Nephron (organoid): ENCODE measurements around the gene KRTAP10-7.
"Not testable (repeated sequence)": the region's sequence is repeated elsewhere in the genome, so short reads cannot be mapped to it uniquely, and the experiment has no call there.

Source experiments
- H3K27ac Mint-ChIP-seq, 3 experiments: 2 replicates each; pipeline ENCODE4 v1.8.0; 2020; ENCODE audit warnings: mixed read lengths in 3 of 3, mild to moderate bottlenecking in 2 of 3, moderate library complexity in 1 of 3
- H3K27me3 Mint-ChIP-seq: 2 replicates; pipeline ENCODE4 v1.8.0; 2021; ENCODE audit warnings: low read depth, mild to moderate bottlenecking, moderate library complexity, mixed read lengths
- H3K36me3 Mint-ChIP-seq: 2 replicates; pipeline ENCODE4 v1.8.0; 2020; ENCODE audit warnings: low read depth, mixed read lengths
- H3K4me1 Mint-ChIP-seq: 2 replicates; pipeline ENCODE4 v1.8.0; 2020; ENCODE audit warnings: mixed read lengths
- H3K4me3 Mint-ChIP-seq, 3 experiments: 2 replicates each; pipeline ENCODE4 v1.8.0; 2020; ENCODE audit warnings: mild to moderate bottlenecking in 3 of 3, mixed read lengths in 3 of 3, moderate library complexity in 2 of 3
- H3K9me3 Mint-ChIP-seq: 2 replicates; pipeline ENCODE4 v1.8.0; 2020; ENCODE audit warnings: mixed read lengths
- TF ChIP-seq, protein P1 (sequence below), 3 experiments: fragments of 200-600 bp; sonication (generic); IDR thresholded peaks; one replicate each; pipeline ENCODE4 v1.5.0; 2021; ENCODE audit warnings: antibody characterized with exemption in 3 of 3; ENCODE audit not compliant: unreplicated experiment in 3 of 3

KRTAP10-7 gene

DNA sequence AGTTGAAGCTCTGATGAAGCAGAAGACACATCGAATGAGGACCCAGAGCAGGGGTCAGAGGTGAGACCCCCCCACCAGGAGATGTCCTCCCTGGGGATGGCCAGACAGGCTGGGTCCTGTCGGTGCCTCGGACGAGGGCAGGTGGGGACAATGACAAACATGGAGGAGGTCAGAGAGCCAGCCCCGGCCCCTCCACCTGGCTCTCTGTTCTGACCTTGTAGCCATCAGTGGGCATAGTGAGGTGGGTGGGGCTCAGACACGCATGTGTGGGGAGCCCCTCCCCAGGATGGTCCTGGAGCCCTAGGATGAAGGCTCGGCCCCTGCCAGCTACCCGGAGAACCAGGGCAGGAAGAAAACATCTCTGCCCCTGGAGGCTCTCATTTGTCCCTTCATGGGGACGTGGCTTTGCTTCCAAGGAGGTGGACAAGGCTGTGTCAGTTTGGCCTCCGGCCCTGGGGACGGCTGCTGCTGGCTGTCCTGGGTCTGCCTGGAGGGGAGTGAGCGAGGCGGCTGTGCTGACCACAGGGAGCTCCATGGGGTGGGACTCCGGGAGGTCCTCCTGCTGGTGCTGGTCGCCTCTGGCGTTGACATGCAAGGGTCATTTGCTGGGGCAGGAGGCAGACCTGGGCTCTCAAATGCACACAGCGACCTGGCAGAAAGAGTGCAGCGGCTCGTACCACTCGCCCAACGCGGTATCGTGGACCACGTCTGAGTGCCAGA, 10.7 kb upstream of the KRTAP10-7 start:
- Mint-ChIP-seq H3K9me3 (peaks cover 15% of the 10 kb centered on the region), H3K36me3 (no peaks in the 10 kb centered on the region), H3K4me1 (peaks cover 11% of the 10 kb centered on the region), H3K4me3 (no peak overlapping the region), H3K27ac (no peak overlapping the region), H3K27me3 (peaks cover 38% of the 10 kb centered on the region)
- TF ChIP-seq, protein P1, sequence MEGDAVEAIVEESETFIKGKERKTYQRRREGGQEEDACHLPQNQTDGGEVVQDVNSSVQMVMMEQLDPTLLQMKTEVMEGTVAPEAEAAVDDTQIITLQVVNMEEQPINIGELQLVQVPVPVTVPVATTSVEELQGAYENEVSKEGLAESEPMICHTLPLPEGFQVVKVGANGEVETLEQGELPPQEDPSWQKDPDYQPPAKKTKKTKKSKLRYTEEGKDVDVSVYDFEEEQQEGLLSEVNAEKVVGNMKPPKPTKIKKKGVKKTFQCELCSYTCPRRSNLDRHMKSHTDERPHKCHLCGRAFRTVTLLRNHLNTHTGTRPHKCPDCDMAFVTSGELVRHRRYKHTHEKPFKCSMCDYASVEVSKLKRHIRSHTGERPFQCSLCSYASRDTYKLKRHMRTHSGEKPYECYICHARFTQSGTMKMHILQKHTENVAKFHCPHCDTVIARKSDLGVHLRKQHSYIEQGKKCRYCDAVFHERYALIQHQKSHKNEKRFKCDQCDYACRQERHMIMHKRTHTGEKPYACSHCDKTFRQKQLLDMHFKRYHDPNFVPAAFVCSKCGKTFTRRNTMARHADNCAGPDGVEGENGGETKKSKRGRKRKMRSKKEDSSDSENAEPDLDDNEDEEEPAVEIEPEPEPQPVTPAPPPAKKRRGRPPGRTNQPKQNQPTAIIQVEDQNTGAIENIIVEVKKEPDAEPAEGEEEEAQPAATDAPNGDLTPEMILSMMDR (IDR thresholded peaks at IDR 0.05; ENCODE audit: unreplicated experiment in 3 of 3): no peak

DNA sequence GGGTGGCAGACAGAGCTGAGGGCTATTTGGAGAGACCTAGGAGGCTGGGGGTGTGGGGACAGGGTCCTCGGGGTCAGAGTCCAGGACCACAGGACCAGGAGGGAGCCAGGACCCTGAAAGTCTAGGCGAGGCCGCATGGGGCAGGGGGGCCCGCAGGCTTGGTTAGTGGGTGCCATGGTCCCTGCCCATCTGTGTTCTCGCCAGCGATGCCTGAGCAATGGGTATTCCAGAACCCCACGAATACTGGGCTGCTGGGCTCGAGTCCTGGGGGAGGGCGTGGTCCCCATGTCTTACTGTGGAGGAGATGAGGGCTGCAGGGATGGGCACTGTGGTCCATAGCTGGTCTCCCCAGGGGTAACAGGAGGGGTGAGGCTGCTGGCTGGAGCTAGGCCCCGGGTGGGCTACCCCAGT, 10.1 kb upstream of the KRTAP10-7 start:
- no peak overlapping the region for H3K27ac Mint-ChIP-seq
- TF ChIP-seq, protein P1 (IDR thresholded peaks at IDR 0.05; ENCODE audit: unreplicated experiment in 3 of 3): no peak

DNA sequence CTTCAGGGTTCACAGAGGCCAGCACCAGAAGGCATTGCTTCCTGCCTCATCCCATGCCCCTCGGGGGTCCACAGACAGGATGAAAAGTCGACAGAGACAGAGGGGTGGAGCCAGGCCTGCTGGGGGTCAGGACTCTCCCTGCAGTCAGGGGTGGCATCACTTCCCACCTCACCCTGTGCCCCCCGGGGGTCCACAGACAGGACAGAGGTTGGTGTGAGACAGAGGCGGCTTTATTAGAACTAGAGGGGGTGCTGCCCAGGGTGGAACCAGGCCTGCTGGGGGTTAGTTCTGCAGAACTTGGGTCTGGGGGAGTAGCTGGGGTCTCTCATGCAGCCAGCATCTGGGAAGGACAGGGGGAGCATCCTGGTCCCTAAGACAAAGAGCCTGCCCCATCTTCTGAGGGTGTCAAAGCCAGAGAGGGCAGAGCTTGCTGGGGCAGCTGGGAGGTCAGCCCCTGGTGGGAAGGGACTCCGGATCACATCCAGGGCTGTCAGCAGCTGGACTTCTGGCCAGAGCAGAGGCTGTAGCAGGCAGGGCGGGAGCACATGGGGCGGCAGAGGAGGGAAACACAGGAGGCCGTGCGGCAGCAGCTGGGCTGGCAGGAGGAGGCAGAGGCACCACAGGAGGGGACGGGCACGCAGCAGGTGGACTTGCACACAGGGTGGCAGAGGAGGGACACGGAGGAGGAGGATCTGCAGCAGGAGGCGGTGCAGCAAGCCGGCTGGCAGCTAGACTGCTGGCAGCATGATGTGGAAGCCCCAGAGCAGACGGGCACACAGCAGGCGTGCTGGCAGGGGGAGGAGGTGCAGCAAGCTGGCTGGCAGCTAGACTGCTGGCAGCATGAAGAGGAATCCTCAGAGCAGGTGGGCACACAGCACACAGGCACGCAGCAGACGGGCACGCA, 9.2 kb upstream of the KRTAP10-7 start:
- H3K4me1 Mint-ChIP-seq: peaks cover 11% of the 10 kb centered on the region
- not testable (repeated sequence) for H3K36me3 Mint-ChIP-seq, H3K4me3 Mint-ChIP-seq, H3K27ac Mint-ChIP-seq
- H3K27me3 Mint-ChIP-seq: peaks cover 33% of the 10 kb centered on the region
- peaks cover 11% of the 10 kb centered on the region for H3K9me3 Mint-ChIP-seq

More for the DNA sequence above, 10.1 kb upstream of the KRTAP10-7 start:
- H3K4me1 Mint-ChIP-seq: peaks cover 11% of the 10 kb centered on the region
- no peaks in the 10 kb centered on the region for H3K36me3 Mint-ChIP-seq
- peaks cover 13% of the 10 kb centered on the region for H3K9me3 Mint-ChIP-seq
- H3K4me3 Mint-ChIP-seq: no peak overlapping the region
- H3K27me3 Mint-ChIP-seq: peaks cover 36% of the 10 kb centered on the region

DNA sequence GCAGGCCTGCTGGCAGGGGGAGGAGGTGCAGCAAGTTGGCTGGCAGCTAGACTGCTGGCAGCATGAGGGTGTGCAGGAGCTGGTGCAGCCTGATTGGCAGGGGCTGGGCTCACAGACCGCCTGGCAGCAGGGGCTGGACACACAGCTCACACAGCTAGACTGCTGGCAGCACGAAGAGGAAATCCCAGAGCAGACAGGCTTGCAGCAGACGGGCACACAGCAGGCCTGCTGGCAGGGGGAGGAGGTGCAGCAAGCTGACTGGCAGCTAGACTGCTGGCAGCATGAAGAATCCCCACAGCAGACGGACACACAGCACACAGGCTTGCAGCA, 8.6 kb upstream of the KRTAP10-7 start:
- Mint-ChIP-seq H3K27me3 (peaks cover 30% of the 10 kb centered on the region), H3K4me1 (peaks cover 11% of the 10 kb centered on the region)
- not testable (repeated sequence) for H3K9me3 Mint-ChIP-seq, H3K27ac Mint-ChIP-seq, H3K36me3 Mint-ChIP-seq, H3K4me3 Mint-ChIP-seq

DNA sequence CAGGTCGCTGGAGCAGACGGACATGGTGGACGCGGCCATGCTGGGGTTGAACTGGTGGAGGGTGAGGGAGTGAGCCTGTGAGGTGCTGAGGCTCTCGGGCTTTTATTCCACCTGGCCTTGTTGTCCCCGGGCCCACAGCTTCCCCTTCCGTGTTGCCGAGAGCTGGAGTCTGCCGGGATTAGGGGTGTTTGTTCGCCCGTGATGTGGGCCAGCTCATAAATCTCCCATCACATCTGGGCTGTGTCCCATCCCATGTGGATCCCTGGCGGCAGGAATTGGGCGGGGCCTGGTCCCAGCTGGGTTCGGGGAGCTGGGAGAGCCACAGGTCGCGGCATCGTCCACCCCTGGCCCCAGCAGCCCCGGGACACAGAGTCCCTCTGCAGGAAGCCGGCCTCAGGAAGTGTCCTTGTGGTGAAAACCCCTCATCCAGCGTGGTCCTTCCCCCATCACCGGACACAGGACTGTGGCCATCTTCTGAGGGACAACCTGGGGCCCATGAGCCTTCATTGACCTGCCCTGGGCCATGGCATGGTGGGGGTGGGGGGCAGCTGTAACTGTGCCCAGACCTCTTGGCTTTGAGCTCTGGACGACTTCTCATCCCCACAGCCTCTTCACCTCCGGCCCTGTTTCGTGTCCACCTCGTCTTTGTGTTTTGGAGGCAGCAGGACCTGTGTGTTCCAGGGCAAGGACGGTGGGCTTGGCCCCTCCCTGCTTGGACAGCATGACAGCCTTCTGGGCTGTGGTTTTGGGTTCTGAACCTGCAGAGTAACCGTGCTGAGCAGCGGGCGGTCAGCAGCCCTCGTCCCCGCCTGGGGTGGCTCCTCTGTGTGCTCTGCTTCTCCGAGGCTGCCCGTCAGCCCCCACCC, 7.7 kb upstream of the KRTAP10-7 start, which contains the start of gene KRTAP10-6:
Gene KRTAP10-6 (minus strand): TSS at position 60 of the 866 bp plus-strand sequence. CDS start 21 bp downstream, at position 39.
- TF ChIP-seq, protein P1 (IDR thresholded peaks at IDR 0.05; ENCODE audit: unreplicated experiment in 3 of 3): no peak
- no peak within 1 kb of the TSS for H3K27ac Mint-ChIP-seq
- H3K36me3 Mint-ChIP-seq: no peaks in the 10 kb centered on the region
- peak within 1 kb of the TSS in 1 of 3 experiments; percentile 21 for H3K4me3 Mint-ChIP-seq
- H3K4me1 Mint-ChIP-seq: peaks cover 11% of the 10 kb centered on the region
- H3K27me3 Mint-ChIP-seq: peaks cover 21% of the 10 kb centered on the region
- no peaks in the 10 kb centered on the region for H3K9me3 Mint-ChIP-seq

DNA sequence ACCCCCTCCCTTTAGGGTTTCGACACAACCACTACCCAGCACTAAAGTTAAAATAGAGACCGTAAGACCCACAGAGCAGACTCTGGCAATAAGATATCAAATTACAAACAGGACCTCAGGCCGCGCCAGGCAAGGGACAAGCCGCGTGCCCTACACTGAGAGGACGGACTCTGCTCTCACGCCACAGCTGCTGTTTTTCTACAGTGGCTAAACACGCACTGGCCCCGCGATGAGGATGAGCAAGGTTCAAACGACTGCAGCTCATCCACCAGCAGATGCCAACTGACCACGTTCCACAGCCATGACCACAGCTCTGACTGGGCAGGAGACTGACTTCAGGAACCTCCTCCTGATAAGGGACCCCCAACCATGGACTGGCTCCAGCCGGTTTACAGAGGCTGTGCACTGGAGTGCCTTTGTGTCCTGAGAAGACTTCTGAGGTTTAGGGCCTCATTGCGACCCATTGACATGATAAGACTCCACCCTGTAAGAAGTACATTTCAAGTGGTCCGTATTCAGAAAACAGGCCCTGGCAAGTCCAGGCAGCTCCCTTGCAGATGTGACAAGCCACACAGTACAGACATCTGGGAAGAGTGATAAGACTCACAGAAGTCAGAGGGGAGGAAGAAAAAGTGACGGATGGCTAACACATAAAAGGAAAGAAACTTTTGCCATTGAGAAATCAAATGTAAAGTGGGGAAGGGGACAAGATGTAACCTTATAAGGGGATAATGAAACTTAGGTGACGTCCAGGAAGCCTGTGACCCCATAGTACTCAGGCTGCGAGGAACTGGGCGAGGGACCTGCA, 6.6 kb upstream of the KRTAP10-7 start:
- Mint-ChIP-seq H3K27ac (no peak overlapping the region), H3K9me3 (peaks cover 4% of the 10 kb centered on the region), H3K4me1 (peaks cover 11% of the 10 kb centered on the region), H3K27me3 (peaks cover 17% of the 10 kb centered on the region), H3K36me3 (no peaks in the 10 kb centered on the region), H3K4me3 (peak overlapping the region in 1 of 3 experiments; percentile 21)
- TF ChIP-seq, protein P1 (IDR thresholded peaks at IDR 0.05; ENCODE audit: unreplicated experiment in 3 of 3): no peak
